CD14-positive monocyte (primary cell): ENCODE measurements around the gene EEFSEC. TPM values are rescaled to one million over a fixed set of nuclear protein-coding genes. Genes with fewer than 3 reads are reported as not detected.

Experiments used
- DNase-seq, 3 donors: peaks; one replicate each; pipeline ENCODE4 v3.0.0-alpha.2; 2011 to 2022
- H2AFZ ChIP-seq: 2 replicates; pipeline ENCODE4 v1.6.0; 2012; ENCODE audit warnings: mild to moderate bottlenecking, low read depth, low read length, inconsistent platforms; ENCODE audit not compliant: insufficient read depth, poor library complexity, severe bottlenecking
- H3K27ac ChIP-seq, 2 donors: 1 replicate in 1 of 2; 2 replicates in 1 of 2; pipeline ENCODE4 v1.5.1; 2012 to 2013; ENCODE audit warnings: low read length in 2 of 2, control low read depth in 1 of 2, inconsistent platforms in 1 of 2, low read depth in 1 of 2, mild to moderate bottlenecking in 1 of 2
- H3K27me3 ChIP-seq, 2 donors: one replicate each; pipeline versions ENCODE4 v1.6.0 to v1.6.1; 2011 to 2013; ENCODE audit warnings: low read length in 2 of 2; ENCODE audit not compliant: control insufficient read depth in 2 of 2, insufficient read depth in 2 of 2
- H3K36me3 ChIP-seq, 2 donors: replicated peaks in 1 of 2; 1 replicate in 1 of 2; 2 replicates in 1 of 2; pipeline versions ENCODE4 v1.5.1 to v1.6.1; 2012 to 2013; ENCODE audit warnings: low read length in 2 of 2, control low read depth in 1 of 2, inconsistent platforms in 1 of 2, mild to moderate bottlenecking in 1 of 2; ENCODE audit not compliant: insufficient read depth in 2 of 2, control insufficient read depth in 1 of 2
- H3K4me1 ChIP-seq, 2 donors: 1 replicate in 1 of 2; 2 replicates in 1 of 2; pipeline versions ENCODE4 v1.5.1 to v1.6.1; 2012 to 2013; ENCODE audit warnings: low read length in 2 of 2, control low read depth in 1 of 2, inconsistent platforms in 1 of 2, mild to moderate bottlenecking in 1 of 2, moderate library complexity in 1 of 2; ENCODE audit not compliant: insufficient read depth in 2 of 2, control insufficient read depth in 1 of 2
- H3K4me2 ChIP-seq: replicated peaks from 2 replicates; pipeline ENCODE3; 2012; ENCODE audit warnings: low read length, moderate library complexity, mild to moderate bottlenecking; ENCODE audit not compliant: poor library complexity, severe bottlenecking; ENCODE audit errors: extremely low read depth
- H3K4me3 ChIP-seq, 3 experiments: fragments of 200-600 bp in 1 of 3; sonication (generic) in 1 of 3; replicated peaks in 1 of 3; 1 replicate in 2 of 3; 2 replicates in 1 of 3; pipeline ENCODE4 v1.5.1; 2011 to 2013; ENCODE audit warnings: low read length in 3 of 3, mild to moderate bottlenecking in 3 of 3, control low read depth in 2 of 3, low read depth in 2 of 3, inconsistent platforms in 1 of 3, moderate library complexity in 1 of 3
- H3K79me2 ChIP-seq: 2 replicates; pipeline ENCODE4 v1.6.0; 2012; ENCODE audit warnings: mild to moderate bottlenecking, control low read depth, inconsistent platforms, low read length, moderate library complexity; ENCODE audit not compliant: insufficient read depth
- H3K9ac ChIP-seq: 2 replicates; pipeline ENCODE4 v1.6.0; 2017; ENCODE audit warnings: low read length, mild to moderate bottlenecking; ENCODE audit not compliant: insufficient read depth, poor library complexity, severe bottlenecking
- H3K9me3 ChIP-seq, 2 donors: replicated peaks in 1 of 2; 1 replicate in 1 of 2; 2 replicates in 1 of 2; pipeline versions ENCODE4 v1.5.1 to v1.6.1; 2012 to 2013; ENCODE audit warnings: low read length in 2 of 2, control low read depth in 1 of 2; ENCODE audit not compliant: control insufficient read depth in 1 of 2, insufficient read depth in 1 of 2
- H4K20me1 ChIP-seq: 2 replicates; pipeline ENCODE4 v1.6.0; 2012; ENCODE audit warnings: mild to moderate bottlenecking, low read length, control low read depth, moderate library complexity; ENCODE audit not compliant: insufficient read depth
- H3K27ac Mint-ChIP-seq, 7 donors: one replicate each; pipeline ENCODE4 v1.8.0; 2020; ENCODE audit warnings: mild to moderate bottlenecking in 7 of 7, mixed read lengths in 7 of 7, moderate library complexity in 6 of 7, inconsistent platforms in 2 of 7
- H3K27me3 Mint-ChIP-seq, 3 donors: one replicate each; pipeline ENCODE4 v1.8.0; 2021 to 2022; ENCODE audit warnings: low read depth in 3 of 3, mild to moderate bottlenecking in 3 of 3, mixed read lengths in 3 of 3, moderate library complexity in 3 of 3, inconsistent platforms in 1 of 3
- H3K36me3 Mint-ChIP-seq, 2 donors: one replicate each; pipeline ENCODE4 v1.8.0; 2020; ENCODE audit warnings: mixed read lengths in 2 of 2, inconsistent platforms in 1 of 2, mild to moderate bottlenecking in 1 of 2
- H3K4me1 Mint-ChIP-seq: one replicate; pipeline ENCODE4 v1.8.0; 2020; ENCODE audit warnings: mild to moderate bottlenecking, mixed read lengths
- H3K4me3 Mint-ChIP-seq, 2 donors: one replicate each; pipeline ENCODE4 v1.8.0; 2020; ENCODE audit warnings: mild to moderate bottlenecking in 2 of 2, mixed read lengths in 2 of 2, moderate library complexity in 1 of 2
- H3K9me3 Mint-ChIP-seq, 7 donors: one replicate each; pipeline ENCODE4 v1.8.0; 2020 to 2022; ENCODE audit warnings: mixed read lengths in 7 of 7, mild to moderate bottlenecking in 6 of 7, moderate library complexity in 6 of 7, inconsistent platforms in 2 of 7
- WGBS: methylation state at CpG from one replicate; pipeline ENCODE4 v1.1.5; 2013; ENCODE audit warnings: missing lambda C conversion rate; ENCODE audit not compliant: insufficient coverage; 5-methylcytosine and 5-hydroxymethylcytosine counted together
- intact Hi-C, 2 donors: fragments of 100-400 bp; cut with micrococcal nuclease; formaldehyde crosslinking; loops; one replicate each; pipeline versions ENCODE4 v1.15.0 to v1.15.1; 2023
- polyA plus RNA-seq, 3 donors: library from polyadenylated mRNA; depleted of rRNA in 1 of 3; unstranded in 2 of 3; stranded (reverse) in 1 of 3; fragments of 300-500 nt in 2 of 3; fragments of >200 nt in 1 of 3; fragmentation: Illumina TruSeq in 2 of 3; gene quantifications; 1 replicate in 2 of 3; 2 replicates in 1 of 3; pipeline ENCODE4 v1.2.3, GENCODE V29; 2012 to 2021
- TF ChIP-seq, protein P1 (sequence below): fragments of 200-600 bp; IDR thresholded peaks from one replicate; pipeline ENCODE4 v1.8.0; 2022; ENCODE audit warnings: antibody characterized with exemption, mild to moderate bottlenecking

Gene EEFSEC
- polyA plus RNA-seq, 3 donors = 13.3 to 14.9 (median 14.9) TPM

DNA sequence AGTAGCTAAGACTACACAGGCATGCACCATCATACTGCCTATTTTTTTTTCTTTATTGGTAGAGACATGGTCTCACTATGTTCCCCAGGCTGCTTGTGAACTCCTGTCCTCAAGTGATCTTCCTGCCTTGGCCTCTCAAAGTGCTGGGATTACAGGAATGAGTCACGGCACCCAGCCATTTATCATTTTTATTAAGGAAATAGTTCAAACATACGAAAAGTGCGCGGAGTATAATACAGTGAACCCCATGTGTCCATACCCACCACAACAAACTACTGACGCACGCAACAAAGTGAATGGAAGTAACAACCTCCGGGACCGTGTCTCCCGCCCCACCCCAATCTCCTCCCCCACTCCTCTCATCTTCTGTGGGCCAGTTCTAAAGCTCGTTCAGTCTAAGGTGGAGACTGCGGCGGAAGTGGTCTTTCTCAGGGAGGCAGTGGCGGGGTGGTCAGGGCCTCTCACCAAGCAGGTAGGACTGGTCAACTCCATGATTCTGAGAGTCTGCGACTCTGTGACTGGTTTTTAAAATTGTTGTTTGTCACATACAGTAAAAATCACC, 271.3 kb downstream of the EEFSEC start:
- Histone ChIP-seq H4K20me1 (no peaks in the 10 kb centered on the region), H2AFZ (no peak overlapping the region), H3K4me3 (no peak overlapping the region), H3K36me3 (no peaks in the 10 kb centered on the region), H3K9me3 (no peaks in the 10 kb centered on the region), H3K4me2 (no peak overlapping the region), H3K27ac (no peak overlapping the region), H3K4me1 (peaks cover 7 to 11% of the 10 kb centered on the region in 2 donors), H3K27me3 (peaks cover 0 to 10% of the 10 kb centered on the region in 2 donors), H3K79me2 (no peaks in the 10 kb centered on the region), H3K9ac (no peak overlapping the region)
- TF ChIP-seq, protein P1, sequence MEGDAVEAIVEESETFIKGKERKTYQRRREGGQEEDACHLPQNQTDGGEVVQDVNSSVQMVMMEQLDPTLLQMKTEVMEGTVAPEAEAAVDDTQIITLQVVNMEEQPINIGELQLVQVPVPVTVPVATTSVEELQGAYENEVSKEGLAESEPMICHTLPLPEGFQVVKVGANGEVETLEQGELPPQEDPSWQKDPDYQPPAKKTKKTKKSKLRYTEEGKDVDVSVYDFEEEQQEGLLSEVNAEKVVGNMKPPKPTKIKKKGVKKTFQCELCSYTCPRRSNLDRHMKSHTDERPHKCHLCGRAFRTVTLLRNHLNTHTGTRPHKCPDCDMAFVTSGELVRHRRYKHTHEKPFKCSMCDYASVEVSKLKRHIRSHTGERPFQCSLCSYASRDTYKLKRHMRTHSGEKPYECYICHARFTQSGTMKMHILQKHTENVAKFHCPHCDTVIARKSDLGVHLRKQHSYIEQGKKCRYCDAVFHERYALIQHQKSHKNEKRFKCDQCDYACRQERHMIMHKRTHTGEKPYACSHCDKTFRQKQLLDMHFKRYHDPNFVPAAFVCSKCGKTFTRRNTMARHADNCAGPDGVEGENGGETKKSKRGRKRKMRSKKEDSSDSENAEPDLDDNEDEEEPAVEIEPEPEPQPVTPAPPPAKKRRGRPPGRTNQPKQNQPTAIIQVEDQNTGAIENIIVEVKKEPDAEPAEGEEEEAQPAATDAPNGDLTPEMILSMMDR = no peak
- Mint-ChIP-seq H3K27ac (no peak overlapping the region), H3K4me1 (no peaks in the 10 kb centered on the region), H3K9me3 (no peaks in the 10 kb centered on the region), H3K27me3 (peaks cover 3 to 16% (median 15%) of the 10 kb centered on the region in 3 donors), H3K36me3 (no peaks in the 10 kb centered on the region), H3K4me3 (no peak overlapping the region)
- DNase-seq = no peak
- 89% methylated on average over 7 of the region's 14 CpGs for WGBS
- intact Hi-C loops = loop anchor here in 1 of 2 donors (5.0 kb wide), 1 partner anchor 158 kb away; no protein-coding TSS in a partner anchor

- TF ChIP-seq, protein P1 = no peak
- Mint-ChIP-seq H3K27ac (no peak overlapping the region), H3K4me3 (no peak overlapping the region), H3K27me3 (peaks cover 6 to 22% (median 19%) of the 10 kb centered on the region in 3 donors), H3K9me3 (no peaks in the 10 kb centered on the region), H3K36me3 (no peaks in the 10 kb centered on the region), H3K4me1 (no peaks in the 10 kb centered on the region)
- H3K9ac ChIP-seq = no peak overlapping the region
- H3K4me2 ChIP-seq = no peak overlapping the region
- no peak overlapping the region for H3K27ac ChIP-seq
- H2AFZ ChIP-seq = no peak overlapping the region
- 96% methylated on average over 12 of the region's 23 CpGs for WGBS
- no peak overlapping the region for H3K4me3 ChIP-seq
- H3K9me3 ChIP-seq = no peaks in the 10 kb centered on the region
- H3K36me3 ChIP-seq = no peaks in the 10 kb centered on the region
- intact Hi-C loops = loop anchor here in 1 of 2 donors (5.0 kb wide), 1 partner anchor 157 kb away; no protein-coding TSS in a partner anchor
- peaks cover 7 to 11% of the 10 kb centered on the region in 2 donors for H3K4me1 ChIP-seq
- peaks cover 0 to 11% of the 10 kb centered on the region in 2 donors for H3K27me3 ChIP-seq
- H3K79me2 ChIP-seq = no peaks in the 10 kb centered on the region
- H4K20me1 ChIP-seq = no peaks in the 10 kb centered on the region
- no peak for DNase-seq
These were observed 272.0 kb downstream of the EEFSEC start for GRCh38 chr3:128425142-128425845.
